KOPT-K1 (cell line): Measurements from ENCODE around the gene ZBTB48.
"Not testable (repeated sequence)": the region's sequence is repeated elsewhere in the genome, so short reads cannot be mapped to it uniquely, and the experiment has no call there.

Experiments used
- H3K27ac ChIP-seq: fragments of 200-600 bp; sonication (generic); 2 replicates; pipeline ENCODE4 v1.5.1; 2016; ENCODE audit warnings: antibody characterized with exemption, mild to moderate bottlenecking, low read depth, low read length; ENCODE audit not compliant: poor library complexity, severe bottlenecking
- H3K36me3 ChIP-seq: fragments of 200-600 bp; sonication (generic); 2 replicates; pipeline ENCODE4 v1.5.1; 2017; ENCODE audit warnings: antibody characterized with exemption, mild to moderate bottlenecking, low read length, moderate library complexity; ENCODE audit not compliant: insufficient read depth
- H3K9me3 ChIP-seq: fragments of 200-600 bp; sonication (generic); 2 replicates; pipeline ENCODE4 v1.5.1; 2017; ENCODE audit warnings: antibody characterized with exemption, low read length, mild to moderate bottlenecking; ENCODE audit not compliant: insufficient read depth, poor library complexity, severe bottlenecking

Gene ZBTB48

DNA sequence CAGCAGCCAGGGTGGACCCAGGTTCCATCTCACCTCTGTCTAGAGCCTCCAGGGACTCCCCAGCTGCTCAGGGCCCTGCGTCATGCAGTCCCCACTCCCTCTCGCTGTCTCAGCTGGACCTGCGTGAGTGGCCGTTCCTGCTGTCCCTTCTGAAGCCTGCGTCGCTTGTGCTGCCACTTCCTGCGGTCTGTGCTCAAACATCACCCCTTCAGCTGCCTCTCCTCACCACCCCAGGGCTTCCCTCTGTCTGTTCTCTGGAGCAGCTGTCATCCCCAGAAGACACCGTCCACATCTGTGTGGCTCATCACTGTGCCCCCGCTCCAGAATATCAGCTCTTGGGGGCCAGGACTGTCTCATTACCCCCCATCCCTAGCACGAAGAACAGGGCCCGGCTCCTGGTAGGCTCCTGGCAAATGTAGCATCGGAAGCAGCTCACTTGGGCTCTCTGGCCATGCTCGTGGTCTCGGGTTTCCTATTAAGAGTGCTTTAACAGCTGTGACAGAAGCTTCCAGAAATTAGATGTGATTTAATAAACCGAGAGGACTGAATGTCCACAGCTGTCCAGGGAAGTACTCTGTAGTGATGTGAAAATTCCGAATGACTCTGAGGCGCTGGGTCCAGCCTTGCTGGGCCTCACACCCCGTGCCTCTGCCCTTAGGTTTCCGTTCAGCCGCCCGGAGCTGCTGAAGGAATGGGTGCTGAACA is 48.2 kb downstream of the ZBTB48 start:
- H3K27ac ChIP-seq = no peak overlapping the region

GRCh38 chr1:6628971-6629479 is 49.2 kb downstream of the ZBTB48 start:
- Histone ChIP-seq H3K36me3 (peaks cover 68% of the 10 kb centered on the region), H3K9me3 (no peaks in the 10 kb centered on the region), H3K27ac (no peak overlapping the region)

More for the DNA sequence above, 48.2 kb downstream of the ZBTB48 start:
- Histone ChIP-seq H3K9me3 (no peaks in the 10 kb centered on the region), H3K36me3 (peaks cover 68% of the 10 kb centered on the region)

GRCh38 chr1:6630027-6630426 is 50.2 kb downstream of the ZBTB48 start:
- Histone ChIP-seq H3K36me3 (peaks cover 75% of the 10 kb centered on the region), H3K9me3 (no peaks in the 10 kb centered on the region), H3K27ac (no peak overlapping the region)

DNA sequence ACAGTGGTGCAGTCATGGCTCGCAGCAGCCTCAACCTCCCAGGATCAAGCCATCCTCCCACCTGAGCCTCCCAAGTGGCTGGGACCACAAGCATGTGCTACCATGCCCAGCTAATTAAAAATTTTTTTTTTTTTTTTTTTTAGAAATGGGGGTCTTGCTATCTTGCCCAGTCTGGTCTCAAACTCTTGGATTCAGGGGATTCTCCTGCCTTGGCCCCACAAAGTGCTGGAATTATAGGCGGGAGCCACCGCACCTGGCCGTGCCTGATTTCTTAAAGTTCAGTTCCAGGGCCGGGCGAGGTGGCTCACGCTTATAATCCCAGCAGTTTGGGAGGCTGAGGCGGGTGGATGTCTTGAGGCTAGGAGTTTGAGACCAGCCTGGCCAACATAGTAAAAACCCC is 51.3 kb downstream of the ZBTB48 start:
- Histone ChIP-seq H3K27ac (no peak overlapping the region), H3K9me3 (no peaks in the 10 kb centered on the region), H3K36me3 (peaks cover 85% of the 10 kb centered on the region)

- no peak overlapping the region for H3K27ac ChIP-seq
- peaks cover 90% of the 10 kb centered on the region for H3K36me3 ChIP-seq
- no peaks in the 10 kb centered on the region for H3K9me3 ChIP-seq
These were observed 53.1 kb downstream of the ZBTB48 start for GRCh38 chr1:6632588-6633514.

GRCh38 chr1:6634371-6635052 is 54.7 kb downstream of the ZBTB48 start:
- H3K36me3 ChIP-seq = peaks cover 90% of the 10 kb centered on the region
- no peak overlapping the region for H3K27ac ChIP-seq

GRCh38 chr1:6635161-6635909 is 55.5 kb downstream of the ZBTB48 start:
- no peaks in the 10 kb centered on the region for H3K9me3 ChIP-seq
- peaks cover 90% of the 10 kb centered on the region for H3K36me3 ChIP-seq
- no peak overlapping the region for H3K27ac ChIP-seq

More at GRCh38 chr1:6634371-6635052, 54.7 kb downstream of the ZBTB48 start:
- H3K9me3 ChIP-seq = no peaks in the 10 kb centered on the region

DNA sequence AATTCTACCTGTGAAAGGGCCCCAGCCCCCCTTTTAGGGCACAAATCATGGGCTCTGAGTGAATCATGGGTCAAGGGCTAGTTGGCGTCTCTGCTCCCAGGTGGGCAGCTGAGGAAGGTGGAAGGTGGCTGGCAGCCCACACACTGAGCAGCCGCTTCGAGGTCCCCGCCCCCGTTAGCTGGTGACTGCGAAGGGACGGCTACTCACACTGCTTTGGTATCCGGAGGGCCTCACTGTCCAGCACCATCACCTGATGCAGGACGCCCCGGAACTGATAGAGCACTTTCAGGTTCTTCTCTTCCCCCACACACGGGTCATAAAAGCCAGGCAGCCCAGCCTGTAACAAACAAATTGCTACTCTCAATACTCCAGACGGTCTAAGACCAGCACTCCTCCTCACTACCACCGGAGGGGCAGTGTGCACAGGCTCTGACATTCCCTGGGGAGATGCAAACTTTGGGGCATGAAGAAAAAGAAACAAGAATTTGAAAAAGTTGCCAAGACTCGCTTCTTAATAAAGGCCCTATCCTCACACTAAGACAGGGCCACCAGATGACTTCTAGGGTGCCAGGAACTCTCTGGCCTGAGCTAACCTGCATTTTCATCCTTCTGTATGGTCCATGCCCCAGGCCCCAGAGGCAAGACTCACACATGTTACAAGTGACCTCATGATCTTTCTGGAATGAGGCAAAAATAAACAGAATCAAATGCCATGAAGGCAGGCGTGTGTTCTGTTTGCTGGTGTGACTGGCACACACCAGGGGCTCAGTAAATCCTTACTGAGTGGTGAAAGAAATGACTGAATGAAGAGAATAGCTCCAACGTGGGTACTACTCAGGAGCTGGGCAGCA is 56.3 kb downstream of the ZBTB48 start:
- Histone ChIP-seq H3K36me3 (peaks cover 92% of the 10 kb centered on the region), H3K9me3 (no peaks in the 10 kb centered on the region), H3K27ac (no peak overlapping the region)

DNA sequence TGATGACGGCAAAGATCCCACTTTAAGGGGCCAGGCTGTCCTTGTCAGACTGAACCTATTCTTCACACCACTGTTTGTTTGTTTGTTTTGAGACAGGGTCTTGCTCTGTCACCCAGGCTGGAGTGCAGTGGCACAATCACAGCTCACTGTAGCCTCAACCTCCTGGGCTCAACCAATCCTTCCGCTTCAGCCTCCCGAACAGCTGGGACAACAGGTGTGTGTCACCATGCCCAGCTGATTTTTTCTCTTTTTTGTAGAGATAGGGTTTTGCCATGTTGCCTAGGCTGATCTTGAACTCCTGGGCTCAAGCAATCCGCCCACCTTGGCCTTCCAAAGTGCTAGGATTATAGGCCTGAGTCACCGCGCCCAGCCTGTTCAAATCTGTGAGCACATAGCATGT is 57.0 kb downstream of the ZBTB48 start:
- peaks cover 96% of the 10 kb centered on the region for H3K36me3 ChIP-seq
- H3K27ac ChIP-seq, H3K9me3 ChIP-seq: not testable (repeated sequence)

- Histone ChIP-seq H3K9me3 (no peaks in the 10 kb centered on the region), H3K27ac (no peak overlapping the region), H3K36me3 (peaks cover 98% of the 10 kb centered on the region)
These were observed 58.0 kb downstream of the ZBTB48 start for GRCh38 chr1:6637770-6638169.

- Histone ChIP-seq H3K36me3 (peaks cover 97% of the 10 kb centered on the region), H3K27ac (no peak overlapping the region), H3K9me3 (no peaks in the 10 kb centered on the region)
These were observed 58.4 kb downstream of the ZBTB48 start for GRCh38 chr1:6638226-6638625.
